AG08396 (cell line): ENCODE measurements around the gene NTM.

Experiments
- DNase-seq: peaks from one replicate; pipeline ENCODE4 v3.0.0; 2012; ENCODE audit warnings: low spot score, mixed read lengths

NTM gene

DNA sequence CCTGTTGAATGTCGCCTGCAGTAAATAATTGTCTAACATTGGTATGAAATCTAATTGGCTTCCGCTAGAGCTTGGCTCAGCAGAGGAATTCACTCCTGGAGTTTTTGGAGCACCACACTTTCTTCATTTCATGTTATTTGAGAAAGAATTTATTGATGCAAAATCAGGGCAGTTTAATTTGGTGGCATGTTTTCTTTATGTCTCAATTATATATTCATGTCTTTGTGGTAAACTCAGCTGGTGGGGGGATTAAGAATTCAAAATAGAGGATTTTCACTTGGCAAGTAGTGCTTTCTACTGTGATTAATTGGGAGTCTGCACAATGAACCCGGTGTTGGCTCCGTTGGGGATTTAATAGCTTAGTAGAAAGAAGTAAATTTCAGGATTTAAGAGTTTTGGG lies 784.4 kb downstream of the NTM start:
- DNase-seq, result no peak

DNA sequence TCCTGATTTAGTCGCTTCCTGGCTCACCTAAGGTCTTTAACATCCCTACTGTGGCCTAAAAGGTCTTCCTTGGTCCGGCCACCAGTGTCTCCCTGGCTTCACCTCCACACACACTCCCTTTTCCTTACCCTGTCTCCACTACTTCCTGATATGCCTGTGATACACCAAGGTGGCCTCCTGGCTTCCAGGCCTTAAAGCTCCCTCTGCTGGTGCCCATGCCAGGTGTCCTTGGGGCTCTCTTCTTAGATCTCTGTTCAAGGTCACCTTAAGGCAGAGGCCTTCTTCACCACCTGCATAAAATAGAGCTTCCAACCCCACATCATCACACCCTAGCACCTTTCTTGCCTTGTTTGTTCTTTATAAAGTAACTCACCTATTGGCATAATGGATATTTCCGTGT lies 787.7 kb downstream of the NTM start:
- DNase-seq, result peak; percentile 21

DNA sequence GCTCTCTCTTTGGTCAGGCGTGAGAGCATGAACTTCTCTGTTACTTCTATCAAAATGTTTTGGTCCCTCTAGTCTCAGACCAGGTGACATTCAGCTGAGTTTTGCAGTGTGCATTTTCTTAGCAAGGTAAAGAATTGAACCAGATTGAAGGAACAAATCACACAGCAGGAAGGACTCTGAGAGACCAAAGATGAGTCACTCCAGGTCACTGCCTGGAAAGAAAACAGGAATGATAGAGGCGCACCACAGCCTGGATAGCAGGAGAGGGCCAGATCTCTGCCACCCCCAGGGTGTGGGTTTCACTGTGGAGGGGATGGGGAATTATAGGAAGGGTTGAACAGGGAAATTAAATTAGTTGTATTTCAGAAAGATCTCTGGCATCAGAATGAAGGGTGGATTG lies 788.3 kb downstream of the NTM start:
- peak; percentile 29 for DNase-seq

DNA sequence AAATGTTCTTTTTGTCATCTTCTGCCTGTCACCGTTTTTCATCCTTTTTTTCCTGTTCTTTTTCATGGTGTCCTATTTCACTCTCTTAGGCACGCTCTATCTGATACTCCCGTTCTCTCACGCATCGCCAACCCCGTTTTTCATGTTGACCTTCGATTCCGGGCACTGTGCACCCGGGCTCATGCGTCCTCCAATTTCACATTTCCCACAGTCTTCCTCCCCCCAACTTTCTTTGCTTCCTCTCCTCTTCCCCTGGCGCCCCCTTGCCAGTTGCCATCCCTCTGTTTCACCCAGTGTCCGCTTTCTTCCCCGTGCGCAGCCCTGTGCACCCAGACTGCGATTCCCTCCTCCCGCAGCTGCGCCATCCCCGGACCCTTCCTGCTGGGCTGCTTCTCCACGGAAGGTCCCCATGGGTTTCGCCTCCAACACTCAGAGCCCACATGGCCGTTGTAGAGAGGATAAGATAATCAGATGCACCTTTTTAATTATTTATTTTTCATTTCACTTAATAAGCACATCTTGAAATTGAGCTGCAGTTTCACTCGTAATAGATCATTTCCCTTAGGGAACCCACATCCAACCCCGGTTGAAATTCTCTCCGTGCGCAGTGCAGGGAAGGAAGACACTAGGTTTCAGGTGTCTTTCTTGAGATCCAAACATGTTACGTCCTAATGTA lies 791.1 kb downstream of the NTM start:
- no peak for DNase-seq

DNA sequence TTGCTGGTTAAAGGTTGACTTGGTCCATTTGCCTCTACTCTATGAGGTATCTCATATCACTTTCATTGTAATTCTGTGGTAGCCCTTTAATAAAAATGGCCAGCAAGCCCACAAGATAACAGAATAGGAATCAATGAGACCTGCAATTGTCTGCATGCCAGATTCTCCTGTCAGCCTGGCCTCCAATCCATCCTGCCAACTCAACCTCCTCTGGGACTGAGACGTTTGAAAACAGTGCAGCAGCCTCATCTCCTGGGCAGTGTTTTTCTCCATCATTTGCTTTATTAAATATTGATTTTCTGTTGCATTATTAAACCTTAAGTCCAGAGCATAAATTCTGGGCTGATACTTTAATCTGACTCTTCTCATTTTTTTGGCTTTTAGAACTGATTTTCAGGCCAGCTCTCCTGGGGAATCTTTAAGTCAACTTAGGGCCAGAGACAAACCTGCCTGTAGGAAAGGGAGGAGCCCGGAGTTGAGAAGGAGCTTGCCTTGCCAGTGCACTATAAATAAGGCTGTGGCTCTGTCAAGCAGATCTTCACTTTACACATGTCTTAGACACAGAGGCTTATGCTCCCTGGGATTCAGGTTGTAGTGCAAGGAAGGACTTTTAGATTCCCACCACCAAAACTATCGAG lies 798.0 kb downstream of the NTM start:
- no peak for DNase-seq

DNA sequence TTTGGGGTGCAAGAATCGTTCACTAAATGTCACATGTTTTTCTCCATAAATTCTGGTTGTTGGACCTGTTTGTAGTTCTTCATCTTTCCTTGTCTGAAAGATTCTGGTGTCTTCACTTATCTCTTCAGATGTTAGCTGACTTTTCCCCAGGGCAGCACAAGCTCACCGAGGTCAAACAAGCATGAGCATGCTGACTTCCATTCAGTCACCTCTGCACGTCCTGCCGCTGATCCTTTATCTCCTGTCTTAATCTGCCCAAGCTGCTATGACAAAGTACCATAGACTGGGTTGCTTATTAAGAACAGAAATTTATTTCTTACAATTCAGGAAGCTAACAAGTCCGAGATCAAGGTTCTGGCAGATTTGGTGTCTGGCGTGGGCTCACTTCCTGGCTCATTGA lies 800.6 kb downstream of the NTM start:
- no peak for DNase-seq

DNA sequence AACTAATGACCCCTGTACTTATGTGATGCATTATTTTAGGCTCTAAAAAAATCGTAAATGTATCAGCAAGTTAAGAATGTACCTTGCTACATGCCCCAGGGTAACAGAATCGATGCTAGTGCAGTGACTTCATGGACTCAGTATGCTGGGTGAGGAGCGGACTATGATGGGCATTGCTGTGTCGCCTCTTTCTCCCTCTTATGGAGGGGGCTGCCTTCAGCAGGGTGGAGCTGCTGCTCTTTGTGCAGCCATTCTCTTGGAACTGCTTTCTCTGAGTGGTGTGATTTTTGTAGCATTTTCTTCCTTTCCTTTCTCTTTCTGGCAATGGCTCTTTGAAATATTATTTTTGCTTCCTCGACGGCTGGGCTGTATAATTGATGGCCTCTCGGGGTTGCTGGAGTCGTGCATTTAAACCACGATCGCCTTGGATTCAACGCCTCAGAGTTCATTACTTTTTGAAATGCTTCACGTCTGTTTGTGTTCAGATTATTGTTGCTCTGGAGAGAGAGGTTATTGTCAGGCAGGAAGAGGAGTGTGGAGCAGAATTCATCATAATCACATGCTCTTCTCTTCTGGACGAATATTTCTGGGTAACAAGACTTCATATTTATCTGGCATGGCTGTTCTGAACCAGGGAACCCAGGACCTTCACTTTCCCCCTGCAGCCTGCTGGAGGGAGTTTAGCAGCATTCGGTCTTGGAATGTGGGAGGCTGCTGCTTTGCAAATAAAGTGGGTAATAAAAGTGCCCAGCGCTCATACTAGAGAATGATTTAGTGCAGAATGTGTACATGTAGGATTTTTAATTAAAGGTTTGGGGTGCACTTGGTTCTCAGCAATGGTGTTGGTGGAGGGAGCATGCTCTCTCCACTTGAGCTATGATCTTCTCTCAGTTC lies 804.2 kb downstream of the NTM start:
- no peak for DNase-seq

DNA sequence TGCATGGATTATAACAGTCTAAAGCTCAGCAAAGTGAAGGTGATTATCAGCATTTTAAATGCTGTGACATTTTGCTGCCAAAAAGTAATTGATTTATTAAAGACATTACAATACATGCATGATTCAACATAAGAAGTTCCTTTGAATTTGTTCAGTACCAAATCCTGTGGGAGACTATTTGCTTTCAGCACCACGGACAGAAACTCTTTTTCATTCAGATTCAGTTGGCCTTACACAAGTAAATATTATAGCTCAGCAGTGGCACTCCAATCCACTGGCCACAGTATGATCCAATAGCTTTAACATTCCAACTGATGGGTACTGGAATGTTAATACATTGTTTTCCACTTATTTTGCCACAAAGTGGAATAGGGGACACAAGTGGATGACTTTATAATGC lies 806.7 kb downstream of the NTM start:
- peak; percentile 43 for DNase-seq

DNA sequence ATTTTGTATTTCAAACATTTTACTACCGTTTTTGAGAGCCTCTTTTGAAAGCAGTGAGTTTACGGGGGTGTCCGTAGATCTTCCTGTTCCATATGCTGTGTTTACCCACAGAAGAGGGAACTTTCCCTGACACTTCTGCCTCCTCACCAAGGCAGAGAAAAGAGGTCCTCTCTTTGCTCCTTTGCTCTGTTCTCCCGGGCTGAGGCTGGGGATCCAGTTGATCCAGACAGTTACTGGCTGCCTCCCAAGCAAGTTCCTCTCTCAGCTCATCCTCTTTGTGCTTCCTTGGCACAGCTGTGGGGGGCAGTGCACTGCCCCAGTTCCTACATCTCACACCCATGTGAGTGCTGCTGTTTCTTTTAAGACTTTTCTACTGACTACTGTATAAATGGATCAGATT lies 813.7 kb downstream of the NTM start:
- no peak for DNase-seq

DNA sequence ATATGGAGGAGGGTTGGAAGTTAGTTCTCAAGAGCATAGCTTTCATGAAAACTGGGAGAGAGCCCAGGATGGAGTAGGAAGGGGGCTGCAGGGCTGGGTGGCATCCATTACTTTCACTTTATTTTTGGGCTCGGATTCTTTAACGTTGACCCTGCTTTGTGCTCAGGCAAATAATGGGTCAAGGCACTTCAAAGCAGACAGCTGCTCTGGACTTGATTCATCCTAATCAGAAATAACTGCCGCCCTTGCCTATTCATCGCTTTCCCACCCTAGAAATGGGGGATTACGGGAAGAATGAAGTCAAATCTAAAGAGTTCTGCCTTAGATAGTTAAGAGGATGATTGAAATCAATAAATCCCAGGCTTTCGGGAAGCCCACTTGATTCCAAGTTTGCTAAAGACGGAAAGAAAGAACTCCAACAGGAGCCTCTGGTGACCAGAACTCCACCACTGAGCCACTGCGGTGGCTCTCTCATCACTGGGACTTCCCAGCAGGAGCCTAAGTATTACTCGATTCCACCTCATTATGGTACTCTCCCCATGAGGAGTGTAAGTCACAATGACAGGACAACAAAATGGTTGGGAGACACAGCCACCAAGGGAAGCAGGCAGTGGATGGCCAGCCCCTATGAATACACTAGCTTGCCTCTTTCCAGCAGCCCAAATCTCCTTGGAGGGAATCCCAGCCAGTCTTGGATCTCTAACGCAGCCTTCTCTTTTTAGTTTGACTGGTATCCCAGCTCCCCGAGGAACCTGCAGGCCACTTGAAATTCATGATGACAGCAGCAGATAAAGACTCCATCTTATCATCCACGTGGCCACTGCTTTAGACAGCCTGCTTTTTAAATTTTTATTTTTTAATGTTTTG lies 815.5 kb downstream of the NTM start:
- DNase-seq, result no peak

DNA sequence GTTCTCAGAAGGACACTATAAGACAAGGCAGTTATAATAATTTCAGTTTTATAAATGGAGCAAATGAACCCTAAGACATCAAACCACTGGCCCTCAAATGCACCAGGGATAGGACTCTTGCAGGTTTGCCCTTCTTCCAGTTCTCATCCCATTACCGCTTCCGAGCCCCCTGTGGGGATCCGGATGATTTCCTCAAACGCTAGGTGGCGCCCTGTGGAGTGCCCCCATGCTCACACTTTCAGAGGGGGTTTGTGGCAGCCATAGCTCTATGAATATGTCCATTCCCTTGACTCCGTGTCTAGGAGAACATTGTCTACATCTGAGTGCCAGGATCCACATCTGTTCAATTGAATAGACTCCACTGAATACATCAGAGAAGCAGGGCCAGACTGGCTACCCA lies 816.3 kb downstream of the NTM start:
- no peak for DNase-seq

DNA sequence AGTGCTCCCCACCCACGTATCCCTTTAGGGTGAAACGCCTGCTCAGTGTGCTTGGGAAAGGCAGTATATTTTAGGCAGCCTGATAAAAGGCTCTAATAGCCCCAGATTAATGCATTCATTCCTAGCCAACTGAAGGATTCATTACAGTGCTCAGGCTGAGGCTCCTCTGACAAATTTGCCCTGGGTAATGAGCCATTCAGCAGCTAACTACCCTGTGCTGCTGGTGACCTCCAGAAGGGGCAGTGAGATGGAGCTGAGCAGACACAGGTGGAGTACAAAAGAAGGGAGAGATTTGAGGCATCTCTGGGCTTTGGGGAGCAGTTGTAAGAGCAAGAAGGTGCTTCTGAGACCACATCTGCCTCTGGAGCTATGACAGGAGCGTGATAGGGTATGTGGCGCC lies 817.0 kb downstream of the NTM start:
- DNase-seq, result no peak

DNA sequence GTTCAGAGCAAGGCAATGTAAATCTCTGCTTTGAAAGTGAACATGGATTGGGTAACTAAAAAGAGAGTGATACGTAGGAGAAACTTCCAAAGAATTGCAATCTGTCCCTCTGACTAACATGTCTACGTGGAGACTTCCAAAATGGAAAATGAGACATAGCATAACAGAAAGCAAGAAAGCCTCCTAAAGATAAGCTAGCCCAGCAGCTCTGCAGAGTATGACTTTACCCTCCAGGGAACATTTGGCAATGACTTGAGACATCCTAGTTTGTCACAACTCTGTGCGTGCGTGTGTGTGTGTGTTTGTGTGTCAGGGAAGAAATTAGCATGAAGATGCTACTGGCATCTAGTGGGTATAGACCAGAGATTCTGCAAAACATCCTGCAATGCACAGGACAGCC lies 817.4 kb downstream of the NTM start:
- DNase-seq, result peak; percentile 8

DNA sequence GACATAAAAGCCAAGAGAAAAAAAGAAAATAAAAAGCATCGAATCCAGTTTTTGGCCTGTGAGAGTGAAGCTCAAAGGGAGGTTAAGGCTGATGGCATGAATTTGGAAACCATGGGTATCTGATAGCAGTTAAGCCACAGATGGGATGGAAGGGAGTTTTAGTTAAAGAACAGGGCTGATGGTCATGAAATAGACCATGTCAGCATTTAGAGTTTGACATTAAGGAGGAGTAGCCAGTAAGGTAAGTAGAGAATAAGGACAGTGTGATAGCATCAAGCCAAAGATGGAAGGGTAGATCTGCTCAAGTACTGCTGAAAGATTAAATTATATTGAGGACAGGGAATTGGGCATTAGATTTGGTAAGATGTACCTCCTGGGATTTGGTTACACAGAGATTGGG lies 826.5 kb downstream of the NTM start:
- DNase-seq, result no peak

DNA sequence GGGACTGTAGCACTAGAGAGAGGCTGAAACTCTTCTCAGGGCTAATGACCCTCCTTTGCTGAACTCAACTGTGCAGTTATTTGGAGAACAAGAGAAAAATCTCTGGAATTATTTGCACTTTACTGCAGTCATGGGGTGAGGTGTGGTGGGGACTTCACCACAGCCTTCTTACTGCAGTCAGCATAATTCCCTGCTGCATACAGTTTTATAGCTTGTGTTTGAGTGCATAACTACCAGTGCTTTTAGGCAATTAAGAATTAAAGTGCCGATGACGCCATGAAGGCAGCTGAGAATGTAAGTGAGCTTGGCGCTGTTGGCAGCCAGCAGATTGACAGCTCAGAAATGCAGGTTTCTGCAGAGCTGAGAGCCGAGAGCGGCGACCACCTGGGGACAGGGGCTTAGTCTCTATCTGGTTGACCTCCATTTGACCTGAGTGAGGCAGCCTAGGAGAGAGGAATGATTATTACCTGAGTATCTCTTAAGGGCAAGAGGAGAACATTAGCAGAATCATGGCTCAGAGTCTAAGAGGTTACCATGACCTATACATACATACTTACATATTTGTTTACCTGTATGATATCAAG lies 830.0 kb downstream of the NTM start:
- no peak for DNase-seq

DNA sequence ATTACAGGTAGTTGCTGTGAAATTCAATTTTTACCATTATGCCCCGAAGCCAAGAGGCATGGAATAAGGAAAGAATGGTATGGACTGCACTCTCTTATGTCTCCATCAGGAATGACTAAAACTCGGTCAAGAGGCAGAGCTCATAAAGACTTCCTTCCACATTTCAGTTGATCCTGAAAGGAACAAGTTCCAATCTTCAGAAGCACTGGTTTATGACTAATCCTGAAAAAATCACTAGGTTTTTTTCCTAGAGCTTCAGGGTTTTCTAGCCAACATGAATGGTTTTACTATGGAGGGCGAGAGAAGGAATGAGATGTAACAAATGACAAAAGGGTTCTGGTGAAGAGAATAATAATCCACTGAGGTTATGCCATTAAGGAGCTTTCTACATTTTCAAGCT lies 832.2 kb downstream of the NTM start:
- no peak for DNase-seq

DNA sequence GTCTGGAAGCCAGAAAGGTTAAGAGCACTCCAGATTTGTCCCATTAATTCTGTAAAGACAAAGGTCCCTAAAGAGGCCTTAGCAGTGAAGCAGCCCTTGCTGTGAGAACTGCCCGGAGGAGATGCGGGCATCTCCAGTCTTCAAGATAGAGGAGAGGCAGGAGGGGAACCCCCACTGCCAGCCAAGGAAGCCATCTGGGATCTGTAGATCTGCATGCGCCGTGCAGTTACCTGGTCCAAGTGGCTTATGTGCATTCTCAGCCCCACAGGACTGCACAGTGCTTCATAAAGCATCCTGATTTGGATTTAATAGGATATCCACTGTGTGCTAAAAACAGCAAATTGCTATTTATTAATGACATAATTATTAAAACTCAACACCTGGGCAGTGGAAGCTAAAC lies 834.6 kb downstream of the NTM start:
- DNase-seq, result no peak

DNA sequence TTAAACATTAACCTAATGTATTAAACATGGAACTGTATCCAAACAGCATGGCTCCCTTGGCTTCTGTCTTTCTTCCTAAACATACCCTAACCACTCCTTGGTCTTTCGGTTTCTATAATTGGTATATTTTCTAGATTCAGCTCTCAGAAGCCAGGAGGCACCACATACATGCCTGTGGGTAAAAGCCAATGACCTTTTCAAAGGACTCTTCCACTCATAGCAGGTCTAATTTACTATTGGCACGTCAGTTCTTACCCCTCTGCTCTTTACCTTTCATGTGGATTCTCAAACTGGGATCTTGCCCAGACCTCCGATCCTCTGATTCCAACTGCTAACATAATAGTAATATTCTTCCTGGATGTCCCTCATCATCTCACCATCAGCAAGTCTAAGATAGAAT lies 835.1 kb downstream of the NTM start:
- no peak for DNase-seq

DNA sequence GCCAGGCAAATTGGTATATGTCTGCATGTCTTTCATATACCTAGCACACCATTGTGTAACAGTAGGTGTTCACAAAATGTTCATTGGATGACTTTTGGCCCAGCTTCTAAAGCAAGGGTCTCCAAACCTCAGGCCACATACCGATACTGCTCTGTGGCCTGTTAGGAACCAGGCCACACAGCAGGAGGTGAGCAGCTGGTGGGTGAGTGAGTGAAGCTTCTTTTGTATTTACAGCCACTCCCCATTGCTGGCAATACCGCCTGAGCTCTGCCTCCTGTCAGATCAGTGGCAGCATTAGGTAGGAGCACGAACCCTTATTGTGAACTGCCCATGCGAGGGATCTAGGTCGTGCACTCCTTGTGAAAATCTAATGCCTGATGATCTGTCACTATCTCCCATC lies 836.6 kb downstream of the NTM start:
- no peak for DNase-seq

DNA sequence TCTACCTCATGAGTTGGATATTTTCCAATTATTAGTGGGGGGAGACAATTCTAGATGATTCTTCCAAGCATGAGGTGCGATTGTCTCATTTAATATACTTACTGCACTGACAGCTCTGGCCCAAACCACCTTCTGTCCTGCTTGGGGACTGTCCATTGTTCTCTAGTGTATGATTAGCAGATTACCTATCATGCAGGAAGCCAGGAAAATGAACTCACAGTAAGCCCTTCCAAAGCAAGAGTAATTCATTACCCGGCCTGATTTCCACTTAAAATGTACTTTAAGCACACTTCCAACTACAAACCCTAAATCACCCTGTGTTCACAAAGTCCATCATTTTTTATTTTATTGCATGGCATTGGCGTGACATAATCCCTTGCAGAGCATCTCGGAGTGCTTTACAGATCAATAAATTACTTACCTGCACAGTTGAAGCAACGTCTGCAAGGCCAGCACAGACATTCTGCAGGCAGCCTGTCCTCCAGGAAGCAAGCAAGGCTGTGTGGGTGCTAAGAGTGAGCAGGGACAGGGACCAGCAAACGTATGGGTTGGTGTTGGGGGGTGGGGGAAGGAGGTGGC lies 838.2 kb downstream of the NTM start:
- no peak for DNase-seq

DNA sequence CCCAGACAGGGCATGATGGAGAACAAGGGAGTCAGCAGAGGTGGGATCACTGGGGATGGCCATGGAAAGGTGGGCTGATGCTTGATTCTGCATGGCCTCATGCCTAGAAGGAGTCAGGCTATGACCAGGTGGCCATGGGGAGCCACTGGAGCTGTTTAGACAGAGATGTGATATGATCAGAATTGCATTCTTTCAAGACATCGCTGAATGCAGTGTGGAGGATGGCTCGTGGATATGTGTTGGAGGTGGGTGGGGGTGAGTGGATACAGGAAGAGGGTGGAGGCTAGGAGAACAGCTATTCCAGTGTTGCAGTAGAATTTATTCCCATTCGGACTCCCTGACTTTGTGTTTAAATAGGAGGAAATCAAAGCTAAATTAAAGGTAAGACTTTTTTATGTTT lies 841.1 kb downstream of the NTM start:
- no peak for DNase-seq

DNA sequence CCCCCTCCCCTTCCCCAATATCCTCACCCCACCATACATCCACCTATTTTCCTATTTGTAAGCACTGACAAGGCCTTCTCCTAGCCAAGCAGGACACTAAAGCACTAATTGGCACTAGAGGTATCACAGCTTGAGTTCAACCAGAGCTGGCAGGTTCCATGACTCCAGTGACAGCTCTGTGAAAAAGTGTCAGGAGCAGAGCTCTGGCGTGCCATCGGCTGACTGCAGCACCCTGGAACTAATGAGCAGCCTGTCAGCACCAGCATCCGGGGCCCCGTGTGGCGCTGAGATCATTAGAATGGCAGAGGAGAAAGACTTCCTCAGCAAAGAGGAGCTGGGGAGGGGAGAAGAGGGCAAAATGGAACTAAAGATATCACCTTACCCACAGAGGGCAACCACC lies 847.4 kb downstream of the NTM start:
- no peak for DNase-seq
